ENCODE results near the gene ZNF609.

Gene ZNF609

GRCh38 chr15:64460206-64460723 is at the start of gene ZNF609:
Gene ZNF609, plus strand, starts transcription at chr15:64460578. Its CDS starts 38,842 bp downstream, at chr15:64499420.
- H3K9me3 ChIP-seq (ENCODE audit: insufficient read depth, low read depth, low read length) = no peaks in the 10 kb centered on the region
- H3K9ac ChIP-seq (ENCODE audit: low read depth, low read length) = peak within 1 kb of the TSS; percentile 94
- H3K4me1 ChIP-seq (ENCODE audit: insufficient read depth, low read length) = peaks cover 35% of the 10 kb centered on the region
- H3K36me3 ChIP-seq (ENCODE audit: insufficient read depth, low read depth, low read length) = no peaks in the 10 kb centered on the region
- peak within 1 kb of the TSS; percentile 51 for H3K27ac ChIP-seq (ENCODE audit: low read length)
- H3K4me3 ChIP-seq (ENCODE audit: low read length) = peak within 1 kb of the TSS; percentile 94
- no peaks in the 10 kb centered on the region for H3K27me3 ChIP-seq (ENCODE audit: insufficient read depth, low read length)

GRCh38 chr15:64412216-64412615 is 48.2 kb upstream of the ZNF609 start:
- H3K4me3 ChIP-seq (ENCODE audit: low read length) = no peak overlapping the region
- H3K27me3 ChIP-seq (ENCODE audit: insufficient read depth, low read length) = no peaks in the 10 kb centered on the region
- H3K36me3 ChIP-seq (ENCODE audit: insufficient read depth, low read depth, low read length) = peaks cover 72% of the 10 kb centered on the region
- H3K9me3 ChIP-seq (ENCODE audit: insufficient read depth, low read depth, low read length) = no peaks in the 10 kb centered on the region
- H3K4me1 ChIP-seq (ENCODE audit: insufficient read depth, low read length) = no peaks in the 10 kb centered on the region
- H3K9ac ChIP-seq (ENCODE audit: low read depth, low read length) = no peak overlapping the region
- no peak overlapping the region for H3K27ac ChIP-seq (ENCODE audit: low read length)

- Histone ChIP-seq H3K27ac (ENCODE audit: low read length) (no peak overlapping the region), H3K4me1 (ENCODE audit: insufficient read depth, low read length) (no peaks in the 10 kb centered on the region), H3K36me3 (ENCODE audit: insufficient read depth, low read depth, low read length) (peaks cover 49% of the 10 kb centered on the region), H3K9ac (ENCODE audit: low read depth, low read length) (no peak overlapping the region), H3K27me3 (ENCODE audit: insufficient read depth, low read length) (no peaks in the 10 kb centered on the region), H3K9me3 (ENCODE audit: insufficient read depth, low read depth, low read length) (no peaks in the 10 kb centered on the region), H3K4me3 (ENCODE audit: low read length) (no peak overlapping the region)
Observed at GRCh38 chr15:64422697-64423096, 37.7 kb upstream of the ZNF609 start.

- no peak overlapping the region for H3K27ac ChIP-seq (ENCODE audit: low read length)
- no peak overlapping the region for H3K9ac ChIP-seq (ENCODE audit: low read depth, low read length)
- H3K36me3 ChIP-seq (ENCODE audit: insufficient read depth, low read depth, low read length) = peaks cover 36% of the 10 kb centered on the region
- H3K4me3 ChIP-seq (ENCODE audit: low read length) = no peak overlapping the region
- no peaks in the 10 kb centered on the region for H3K9me3 ChIP-seq (ENCODE audit: insufficient read depth, low read depth, low read length)
- H3K27me3 ChIP-seq (ENCODE audit: insufficient read depth, low read length) = no peaks in the 10 kb centered on the region
- H3K4me1 ChIP-seq (ENCODE audit: insufficient read depth, low read length) = no peaks in the 10 kb centered on the region
Observed at GRCh38 chr15:64423970-64424369, 36.4 kb upstream of the ZNF609 start.

GRCh38 chr15:64425221-64425620 is 35.2 kb upstream of the ZNF609 start:
- peaks cover 9% of the 10 kb centered on the region for H3K4me1 ChIP-seq (ENCODE audit: insufficient read depth, low read length)
- peaks cover 34% of the 10 kb centered on the region for H3K36me3 ChIP-seq (ENCODE audit: insufficient read depth, low read depth, low read length)
- H3K27me3 ChIP-seq (ENCODE audit: insufficient read depth, low read length) = peaks cover 6% of the 10 kb centered on the region; the same call in 1 of the 2 replicates
- no peak overlapping the region for H3K4me3 ChIP-seq (ENCODE audit: low read length)
- H3K27ac ChIP-seq (ENCODE audit: low read length) = no peak overlapping the region
- no peak overlapping the region for H3K9ac ChIP-seq (ENCODE audit: low read depth, low read length)
- H3K9me3 ChIP-seq (ENCODE audit: insufficient read depth, low read depth, low read length) = no peaks in the 10 kb centered on the region

- no peak overlapping the region for H3K27ac ChIP-seq (ENCODE audit: low read length)
- H3K9ac ChIP-seq (ENCODE audit: low read depth, low read length) = no peak overlapping the region
- peaks cover 33% of the 10 kb centered on the region for H3K36me3 ChIP-seq (ENCODE audit: insufficient read depth, low read depth, low read length)
- H3K9me3 ChIP-seq (ENCODE audit: insufficient read depth, low read depth, low read length) = no peaks in the 10 kb centered on the region
- H3K4me3 ChIP-seq (ENCODE audit: low read length) = no peak overlapping the region
- H3K27me3 ChIP-seq (ENCODE audit: insufficient read depth, low read length) = peaks cover 6% of the 10 kb centered on the region; the same call in 1 of the 2 replicates
- peaks cover 17% of the 10 kb centered on the region for H3K4me1 ChIP-seq (ENCODE audit: insufficient read depth, low read length)
Observed at GRCh38 chr15:64426845-64427465, 33.4 kb upstream of the ZNF609 start.

- Histone ChIP-seq H3K9ac (ENCODE audit: low read depth, low read length) (no peak overlapping the region), H3K36me3 (ENCODE audit: insufficient read depth, low read depth, low read length) (peaks cover 14% of the 10 kb centered on the region)
Observed at GRCh38 chr15:64429448-64429847, 30.9 kb upstream of the ZNF609 start.

GRCh38 chr15:64430000-64430735 is 30.2 kb upstream of the ZNF609 start:
- H3K27me3 ChIP-seq (ENCODE audit: insufficient read depth, low read length) = peaks cover 6% of the 10 kb centered on the region; the same call in 1 of the 2 replicates
- peaks cover 7% of the 10 kb centered on the region; the same call in 1 of the 2 replicates for H3K36me3 ChIP-seq (ENCODE audit: insufficient read depth, low read depth, low read length)
- peaks cover 17% of the 10 kb centered on the region for H3K4me1 ChIP-seq (ENCODE audit: insufficient read depth, low read length)
- no peak overlapping the region for H3K27ac ChIP-seq (ENCODE audit: low read length)
- H3K9ac ChIP-seq (ENCODE audit: low read depth, low read length) = no peak overlapping the region
- no peaks in the 10 kb centered on the region for H3K9me3 ChIP-seq (ENCODE audit: insufficient read depth, low read depth, low read length)
- H3K4me3 ChIP-seq (ENCODE audit: low read length) = no peak overlapping the region

More at GRCh38 chr15:64429448-64429847, 30.9 kb upstream of the ZNF609 start:
- Histone ChIP-seq H3K4me3 (ENCODE audit: low read length) (no peak overlapping the region), H3K27ac (ENCODE audit: low read length) (no peak overlapping the region), H3K27me3 (ENCODE audit: insufficient read depth, low read length) (peaks cover 6% of the 10 kb centered on the region; the same call in 1 of the 2 replicates), H3K4me1 (ENCODE audit: insufficient read depth, low read length) (peaks cover 17% of the 10 kb centered on the region), H3K9me3 (ENCODE audit: insufficient read depth, low read depth, low read length) (no peaks in the 10 kb centered on the region)

- Histone ChIP-seq H3K9ac (ENCODE audit: low read depth, low read length) (no peak overlapping the region), H3K4me1 (ENCODE audit: insufficient read depth, low read length) (no peaks in the 10 kb centered on the region), H3K4me3 (ENCODE audit: low read length) (no peak overlapping the region), H3K36me3 (ENCODE audit: insufficient read depth, low read depth, low read length) (no peaks in the 10 kb centered on the region), H3K9me3 (ENCODE audit: insufficient read depth, low read depth, low read length) (no peaks in the 10 kb centered on the region), H3K27ac (ENCODE audit: low read length) (no peak overlapping the region), H3K27me3 (ENCODE audit: insufficient read depth, low read length) (no peaks in the 10 kb centered on the region)
Observed at GRCh38 chr15:64437982-64438381, 22.4 kb upstream of the ZNF609 start.

- Histone ChIP-seq H3K9ac (ENCODE audit: low read depth, low read length) (no peak overlapping the region), H3K27me3 (ENCODE audit: insufficient read depth, low read length) (no peaks in the 10 kb centered on the region), H3K4me1 (ENCODE audit: insufficient read depth, low read length) (no peaks in the 10 kb centered on the region), H3K9me3 (ENCODE audit: insufficient read depth, low read depth, low read length) (no peaks in the 10 kb centered on the region), H3K27ac (ENCODE audit: low read length) (no peak overlapping the region), H3K36me3 (ENCODE audit: insufficient read depth, low read depth, low read length) (no peaks in the 10 kb centered on the region), H3K4me3 (ENCODE audit: low read length) (no peak overlapping the region)
Observed at GRCh38 chr15:64438653-64439447, 21.5 kb upstream of the ZNF609 start.

GRCh38 chr15:64441852-64442251 is 18.5 kb upstream of the ZNF609 start:
- Histone ChIP-seq H3K27me3 (ENCODE audit: insufficient read depth, low read length) (no peaks in the 10 kb centered on the region), H3K9ac (ENCODE audit: low read depth, low read length) (no peak overlapping the region), H3K4me1 (ENCODE audit: insufficient read depth, low read length) (no peaks in the 10 kb centered on the region), H3K4me3 (ENCODE audit: low read length) (no peak overlapping the region), H3K27ac (ENCODE audit: low read length) (no peak overlapping the region), H3K36me3 (ENCODE audit: insufficient read depth, low read depth, low read length) (no peaks in the 10 kb centered on the region), H3K9me3 (ENCODE audit: insufficient read depth, low read depth, low read length) (no peaks in the 10 kb centered on the region)
